MM.1S (cell line): ENCODE results near the gene MYCL.
A peak's percentile ranks its signal among the peaks of the same experiment; 100 is the strongest.

Experiments used
- DNase-seq: peaks from one replicate; pipeline ENCODE4 v3.0.0-alpha.2; 2015
- H2AFZ ChIP-seq: fragments of 300-600 bp; sonication (generic); 2 replicates; pipeline ENCODE4 v1.6.0; 2016; ENCODE audit warnings: antibody characterized with exemption, low read length
- H3F3A ChIP-seq: fragments of 300-600 bp; sonication (generic); 2 replicates; pipeline ENCODE4 v1.6.1; 2016; ENCODE audit warnings: mild to moderate bottlenecking, antibody characterized with exemption, low read length, moderate library complexity, mixed read lengths; ENCODE audit not compliant: insufficient read depth
- H3K27ac ChIP-seq: fragments of 300-600 bp; sonication (generic); 2 replicates; pipeline ENCODE4 v1.5.1; 2016; ENCODE audit warnings: mild to moderate bottlenecking, low read length
- H3K27me3 ChIP-seq: fragments of 300-600 bp; sonication (generic); replicated peaks from 2 replicates; pipeline ENCODE4 v1.6.0; 2016; ENCODE audit warnings: low read length; ENCODE audit not compliant: insufficient read depth
- H3K36me3 ChIP-seq: fragments of 300-600 bp; sonication (generic); replicated peaks from 2 replicates; pipeline ENCODE4 v1.6.1; 2016; ENCODE audit warnings: mild to moderate bottlenecking, low read length, mixed read lengths; ENCODE audit not compliant: insufficient read depth
- H3K4me1 ChIP-seq: fragments of 300-600 bp; sonication (generic); 2 replicates; pipeline ENCODE4 v1.6.1; 2016; ENCODE audit warnings: low read length, mixed read lengths
- H3K4me2 ChIP-seq: fragments of 300-600 bp; sonication (generic); 2 replicates; pipeline ENCODE4 v1.6.0; 2016; ENCODE audit warnings: low read depth, low read length
- H3K4me3 ChIP-seq: fragments of 300-600 bp; sonication (generic); 2 replicates; pipeline ENCODE4 v1.5.1; 2016; ENCODE audit warnings: low read length, mixed read lengths
- H3K79me2 ChIP-seq: fragments of 300-600 bp; sonication (generic); 2 replicates; pipeline ENCODE4 v1.6.1; 2016; ENCODE audit warnings: mixed run types, low read length, mixed read lengths
- H3K9ac ChIP-seq: fragments of 300-600 bp; sonication (generic); 2 replicates; pipeline ENCODE4 v1.6.1; 2016; ENCODE audit warnings: low read length, mixed read lengths
- H3K9me2 ChIP-seq: fragments of 300-600 bp; sonication (generic); replicated peaks from 2 replicates; pipeline ENCODE4 v1.6.1; 2016; ENCODE audit warnings: mild to moderate bottlenecking, low read length, mixed read lengths; ENCODE audit not compliant: insufficient read depth
- H3K9me3 ChIP-seq: fragments of 300-600 bp; sonication (generic); replicated peaks from 2 replicates; pipeline ENCODE4 v1.6.1; 2016; ENCODE audit warnings: mild to moderate bottlenecking, low read length, mixed read lengths; ENCODE audit not compliant: insufficient read depth
- H4K20me1 ChIP-seq: fragments of 300-600 bp; sonication (generic); 2 replicates; pipeline ENCODE4 v1.6.1; 2016; ENCODE audit warnings: mild to moderate bottlenecking, low read length, moderate library complexity, mixed read lengths; ENCODE audit not compliant: insufficient read depth
- CTCF ChIP-seq: fragments of 300-600 bp; sonication (generic); IDR thresholded peaks from 2 replicates; pipeline ENCODE4 v1.5.1; 2016; ENCODE audit warnings: antibody characterized with exemption, low read length, mixed read lengths
- EZH2 ChIP-seq: fragments of 300-600 bp; sonication (generic); optimal IDR thresholded peaks from 2 replicates; pipeline ENCODE3; 2017; ENCODE audit warnings: low read depth, mild to moderate bottlenecking, antibody characterized with exemption, low read length, mixed read lengths
- EZH2phosphoT487 ChIP-seq: fragments of 300-600 bp; sonication (generic); IDR thresholded peaks from 2 replicates; pipeline ENCODE4 v1.6.1; 2018; ENCODE audit warnings: antibody characterized with exemption, low read length

The MYCL gene

GRCh38 chr1:39857126-39857878 lies 44.4 kb downstream of the MYCL start:
- Histone ChIP-seq H3K36me3 (0 out of 2 replicates have a peak, but pooled peaks cover 4% of the 10 kb centered on the region), H2AFZ (no peak overlapping the region), H3K9me3 (no peaks in the 10 kb centered on the region), H3K27me3 (no peaks in the 10 kb centered on the region), H3K9ac (no peak overlapping the region), H3K79me2 (peaks cover 80% of the 10 kb centered on the region), H3K9me2 (no peaks in the 10 kb centered on the region), H3K27ac (no peak overlapping the region), H3K4me1 (peaks cover 18% of the 10 kb centered on the region; the same call in 1 of the 2 replicates), H3K4me3 (no peak overlapping the region), H3K4me2 (no peak overlapping the region), H4K20me1 (no peaks in the 10 kb centered on the region), H3F3A (peaks cover 5% of the 10 kb centered on the region; the same call in 1 of the 2 replicates)
- no peak for DNase-seq
- TF ChIP-seq EZH2phosphoT487 (no peak), EZH2 (no peak), CTCF (no peak)

- Histone ChIP-seq H3K79me2 (peaks cover 62% of the 10 kb centered on the region), H2AFZ (no peak overlapping the region), H3F3A (peaks cover 5% of the 10 kb centered on the region; the same call in 1 of the 2 replicates), H3K9ac (no peak overlapping the region), H3K9me2 (no peaks in the 10 kb centered on the region), H3K36me3 (0 out of 2 replicates have a peak, but pooled peaks cover 4% of the 10 kb centered on the region), H3K4me3 (no peak overlapping the region), H4K20me1 (no peaks in the 10 kb centered on the region), H3K27ac (no peak overlapping the region), H3K4me2 (peak overlapping the region; percentile 1; the same call in 1 of the 2 replicates), H3K4me1 (peaks cover 18% of the 10 kb centered on the region; the same call in 1 of the 2 replicates), H3K9me3 (no peaks in the 10 kb centered on the region), H3K27me3 (no peaks in the 10 kb centered on the region)
- no peak for TF ChIP-seq CTCF
- TF ChIP-seq EZH2phosphoT487: no peak
- TF ChIP-seq EZH2: no peak
- DNase-seq: no peak
Observed at GRCh38 chr1:39854738-39855137, 47.0 kb downstream of the MYCL start.

GRCh38 chr1:39854314-39854713 lies 47.4 kb downstream of the MYCL start:
- Histone ChIP-seq H3K79me2 (peaks cover 58% of the 10 kb centered on the region), H3K4me1 (peaks cover 18% of the 10 kb centered on the region; the same call in 1 of the 2 replicates), H3K36me3 (0 out of 2 replicates have a peak, but pooled peaks cover 4% of the 10 kb centered on the region), H3K27ac (no peak overlapping the region), H3K9me2 (no peaks in the 10 kb centered on the region), H2AFZ (no peak overlapping the region), H3K9me3 (no peaks in the 10 kb centered on the region), H3F3A (peaks cover 5% of the 10 kb centered on the region; the same call in 1 of the 2 replicates), H3K9ac (no peak overlapping the region), H3K4me2 (peak overlapping the region; percentile 1; the same call in 1 of the 2 replicates), H3K27me3 (no peaks in the 10 kb centered on the region), H3K4me3 (no peak overlapping the region), H4K20me1 (no peaks in the 10 kb centered on the region)
- peak; percentile 7 for DNase-seq
- no peak for TF ChIP-seq EZH2
- no peak for TF ChIP-seq CTCF
- no peak for TF ChIP-seq EZH2phosphoT487
